22Rv1 (cell line): ENCODE measurements around the gene NFKBIA.
"Not testable (repeated sequence)": the region's sequence is repeated elsewhere in the genome, so short reads cannot be mapped to it uniquely, and the experiment has no call there.

Source experiments
- H3K27ac ChIP-seq: fragments of 450-650 bp; 2 replicates; pipeline ENCODE4 v1.5.1; 2017
- CTCF ChIP-seq: fragments of 450-650 bp; IDR thresholded peaks from 2 replicates; pipeline ENCODE4 v1.5.1; 2017; ENCODE audit warnings: mild to moderate bottlenecking
- ZFX ChIP-seq: fragments of 450-650 bp; IDR thresholded peaks from 2 replicates; pipeline ENCODE4 v1.6.1; 2017; ENCODE audit warnings: antibody characterized with exemption, borderline replicate concordance

The NFKBIA gene

GRCh38 chr14:35380794-35381193 is 23.8 kb downstream of the NFKBIA start:
- TF ChIP-seq CTCF (no peak), ZFX (no peak)
- H3K27ac ChIP-seq, result peak overlapping the region; percentile 68

- H3K27ac ChIP-seq, result peak overlapping the region; percentile 3; the same call in 1 of the 2 replicates
These were observed 25.2 kb downstream of the NFKBIA start for GRCh38 chr14:35379234-35379933.

DNA sequence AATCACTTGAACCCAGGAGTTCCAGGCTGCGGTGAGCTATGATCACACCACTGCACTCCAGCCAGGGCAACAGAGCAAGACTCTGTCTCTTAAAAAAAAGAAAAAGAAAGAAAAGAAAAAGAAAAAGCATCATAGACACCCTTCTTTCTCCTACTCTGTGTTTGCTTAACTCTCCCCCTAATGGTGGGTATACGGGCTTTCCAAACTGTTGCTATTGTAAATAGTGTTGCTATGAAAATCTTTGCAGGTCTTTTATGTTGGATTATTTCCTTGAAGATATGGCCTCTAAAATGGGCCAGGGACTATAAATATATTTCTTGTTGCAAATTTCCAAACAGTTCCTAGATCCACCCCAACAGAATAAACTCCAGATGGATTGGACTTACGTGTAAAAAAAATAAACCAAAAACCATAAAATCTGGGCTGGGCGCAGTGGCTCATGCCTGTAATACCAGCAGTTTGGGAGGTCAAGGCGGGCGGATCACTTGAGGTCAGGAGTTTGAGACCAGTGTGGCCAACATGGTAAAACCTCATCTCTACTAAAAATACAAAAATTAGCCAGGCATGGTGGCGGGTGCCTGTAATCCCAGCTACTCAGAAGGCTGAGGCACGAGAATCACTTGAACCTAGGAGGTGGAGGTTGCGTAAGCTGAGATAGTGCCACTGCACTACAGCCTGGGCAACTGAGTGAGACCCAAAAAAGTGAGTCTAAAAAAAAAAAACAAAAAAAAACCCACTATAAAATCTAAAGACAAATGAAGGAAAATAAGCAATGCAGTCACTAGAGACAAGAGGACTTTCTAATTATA is 25.9 kb downstream of the NFKBIA start:
- H3K27ac ChIP-seq, result 0 out of 2 replicates have a peak overlapping the region, but pooled peaks have one; percentile 3
- TF ChIP-seq CTCF, result no peak
- TF ChIP-seq ZFX, result no peak

- no peak overlapping the region for H3K27ac ChIP-seq
- TF ChIP-seq CTCF, result no peak
- TF ChIP-seq ZFX, result no peak
These were observed 29.0 kb downstream of the NFKBIA start for GRCh38 chr14:35375558-35376025.

- 0 out of 2 replicates have a peak overlapping the region, but pooled peaks have one; percentile 12 for H3K27ac ChIP-seq
- no peak for TF ChIP-seq CTCF
- TF ChIP-seq ZFX, result no peak
These were observed 30.3 kb downstream of the NFKBIA start for GRCh38 chr14:35374263-35374712.

DNA sequence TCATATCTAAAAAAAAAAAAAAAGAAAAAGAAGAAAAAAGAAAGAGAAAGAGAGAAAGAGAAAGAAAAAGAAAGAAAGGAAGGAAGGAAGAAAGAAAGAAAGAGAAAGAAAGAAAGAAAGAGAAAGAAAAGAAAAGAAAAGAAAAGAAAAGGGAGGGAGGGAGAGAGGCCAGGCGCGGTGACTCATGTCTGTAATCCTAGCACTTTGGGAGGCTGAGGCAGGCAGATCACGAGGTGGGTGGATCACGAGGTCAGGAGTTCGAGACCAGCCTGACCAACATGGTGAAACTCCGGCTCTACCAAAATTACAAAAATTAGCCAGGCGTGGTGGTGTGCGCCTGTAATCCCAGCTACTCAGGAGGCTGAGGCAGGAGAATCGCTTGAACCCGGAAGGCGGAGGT is 31.3 kb downstream of the NFKBIA start:
- H3K27ac ChIP-seq, result not testable (repeated sequence)

- no peak overlapping the region for H3K27ac ChIP-seq
- TF ChIP-seq CTCF (no peak), ZFX (no peak)
These were observed 33.6 kb downstream of the NFKBIA start for GRCh38 chr14:35370969-35371368.

GRCh38 chr14:35369701-35370191 is 34.8 kb downstream of the NFKBIA start:
- no peak for TF ChIP-seq ZFX
- TF ChIP-seq CTCF, result no peak
- no peak overlapping the region for H3K27ac ChIP-seq
